IPS-NIHi11 (cell line): ENCODE data around the gene MVD.

Experiments used
- DNase-seq: peaks from one replicate; pipeline ENCODE4 v3.0.0; 2012; ENCODE audit warnings: mixed read lengths, low spot score

Gene MVD

GRCh38 chr16:88697116-88697830, 34.4 kb upstream of the MVD start:
- no peak for DNase-seq

- no peak for DNase-seq
These were observed 33.5 kb upstream of the MVD start for GRCh38 chr16:88696441-88696840.

GRCh38 chr16:88695753-88696152, 32.9 kb upstream of the MVD start:
- DNase-seq = no peak

- DNase-seq = no peak
These were observed 32.3 kb upstream of the MVD start for GRCh38 chr16:88695218-88695617.

- DNase-seq = no peak
These were observed 31.6 kb upstream of the MVD start for GRCh38 chr16:88694221-88695087.

GRCh38 chr16:88693420-88694177, 30.7 kb upstream of the MVD start:
- no peak for DNase-seq

DNA sequence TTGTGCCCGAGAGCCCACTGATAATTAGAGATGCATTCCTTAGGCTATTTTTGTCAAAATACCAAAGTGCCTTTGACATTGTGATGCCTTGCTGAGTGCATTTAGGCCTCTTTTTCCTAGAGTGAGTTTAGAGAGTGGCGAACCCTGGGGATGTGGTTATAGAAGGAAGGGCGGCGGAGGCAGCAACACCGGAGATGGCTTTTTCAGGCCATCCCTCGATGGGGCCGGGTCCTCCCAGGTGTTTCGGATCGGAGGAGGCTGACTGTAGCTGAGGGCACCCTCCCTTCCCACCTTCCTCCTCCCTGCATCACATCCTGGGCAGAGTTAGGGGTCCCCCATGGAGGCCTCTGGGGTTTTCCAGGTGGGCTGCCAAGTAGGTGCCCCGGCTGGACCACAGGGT, 30.0 kb upstream of the MVD start:
- DNase-seq = no peak

GRCh38 chr16:88691924-88692560, 29.2 kb upstream of the MVD start:
- DNase-seq = no peak

- no peak for DNase-seq
These were observed 28.4 kb upstream of the MVD start for GRCh38 chr16:88691129-88691813.

DNA sequence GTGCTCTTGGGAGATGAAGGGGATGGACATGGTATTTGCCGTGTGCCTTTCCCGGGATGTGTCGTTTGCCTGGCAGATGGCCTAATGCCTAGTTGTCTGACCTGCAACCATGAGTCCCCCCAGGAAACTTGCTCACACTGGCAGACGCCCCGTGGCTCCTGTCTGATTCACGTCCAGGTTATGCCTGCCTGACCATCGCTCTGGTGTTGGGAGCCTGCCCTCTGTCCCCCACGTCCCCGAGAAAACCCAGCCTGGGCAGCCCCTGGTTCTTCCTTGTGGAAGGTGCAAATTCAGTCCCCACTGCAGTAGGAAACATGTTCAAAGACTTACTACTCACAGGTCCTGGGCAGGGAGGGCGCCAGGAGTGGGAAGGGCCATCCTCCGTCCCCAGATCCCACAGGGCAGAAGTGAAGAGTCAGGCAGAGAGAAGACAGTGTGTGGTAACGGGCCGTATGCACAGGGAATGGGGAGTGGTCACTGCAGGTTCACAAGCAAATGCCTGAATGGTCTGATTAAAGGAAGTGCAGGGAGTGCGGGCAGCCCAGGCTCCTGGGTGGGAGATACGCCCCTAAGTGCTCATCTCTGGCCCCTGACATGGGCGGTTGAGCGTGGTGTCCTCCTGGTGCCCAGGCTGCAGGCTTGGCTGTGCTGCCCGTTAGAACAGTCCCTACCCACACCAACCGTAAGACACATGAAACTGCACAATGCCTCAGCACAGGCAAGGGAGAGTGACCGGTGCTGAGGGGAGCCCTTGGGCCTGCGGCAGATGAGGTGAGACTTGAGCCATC, 27.6 kb upstream of the MVD start:
- DNase-seq = no peak

- peak; percentile 69 for DNase-seq
These were observed 25.3 kb upstream of the MVD start for GRCh38 chr16:88688013-88688778.

DNA sequence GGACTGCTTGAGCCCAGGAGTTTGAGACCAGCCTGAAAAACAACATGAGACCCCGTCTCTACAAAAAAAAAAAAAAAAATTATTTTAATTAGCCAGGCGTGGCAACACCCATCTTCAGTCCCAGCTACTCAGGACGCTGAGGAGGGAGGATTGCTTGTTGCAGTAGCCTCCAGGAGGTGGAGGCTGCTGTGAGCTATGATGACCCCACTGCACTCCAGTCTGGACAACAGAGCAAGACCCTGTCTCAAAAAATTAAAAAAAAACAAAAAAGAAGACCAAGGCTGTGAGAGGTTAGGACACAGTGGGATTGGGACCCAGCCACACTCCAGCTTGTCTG, 24.8 kb upstream of the MVD start:
- no peak for DNase-seq

DNA sequence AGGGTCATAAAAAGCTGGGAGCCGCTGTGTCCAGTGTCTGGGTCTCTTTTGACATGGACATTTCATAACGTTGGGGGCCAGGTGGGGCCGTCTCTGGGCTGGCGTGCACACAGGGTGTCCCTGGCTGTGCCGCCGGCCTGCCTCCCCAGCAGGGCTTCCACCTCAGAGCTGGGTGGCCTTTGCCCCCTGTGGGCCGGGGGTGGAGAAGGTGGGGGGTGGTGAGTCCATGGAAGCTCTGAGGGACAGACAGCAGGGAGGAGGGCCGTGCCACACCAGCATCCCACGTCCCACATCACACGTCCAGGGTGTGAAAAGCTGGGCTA, 24.3 kb upstream of the MVD start:
- DNase-seq = no peak

- DNase-seq = peak; percentile 99
These were observed 23.8 kb upstream of the MVD start, which contains the start of gene SNAI3 for GRCh38 chr16:88686439-88687253. SNAI3 (minus strand) TSS chr16:88686507; CDS start chr16:88686406, 101 bp downstream.

- DNase-seq = no peak
These were observed 23.2 kb upstream of the MVD start for GRCh38 chr16:88686062-88686438.

GRCh38 chr16:88685156-88686061, 22.5 kb upstream of the MVD start:
- DNase-seq = peak; percentile 73

GRCh38 chr16:88684569-88685155, 21.8 kb upstream of the MVD start:
- no peak for DNase-seq
